Prostate gland (tissue), 2 donors: Measurements from ENCODE around the gene SLC17A9. TPM values are rescaled to one million over a fixed set of nuclear protein-coding genes. Genes with fewer than 3 reads are reported as not detected.

ENCODE experiments used
- DNase-seq: peaks from one replicate; pipeline ENCODE4 v3.0.0-alpha.2; 2019; ENCODE audit warnings: low spot score
- H3K27ac ChIP-seq, 2 donors: fragments of 200-600 bp; sonication (generic); 2 replicates each; pipeline ENCODE4 v1.5.1; 2017 to 2019
- H3K27me3 ChIP-seq: fragments of 200-600 bp; sonication (generic); replicated peaks from 2 replicates; pipeline ENCODE4 v1.5.1; 2019; ENCODE audit not compliant: insufficient read depth
- H3K36me3 ChIP-seq, 2 donors: fragments of 200-600 bp; sonication (generic); 1 replicate in 1 of 2; 2 replicates in 1 of 2; pipeline versions ENCODE4 v1.5.1 to v1.8.1; 2017 to 2019
- H3K4me1 ChIP-seq: fragments of 200-600 bp; sonication (generic); replicated peaks from 2 replicates; pipeline ENCODE4 v1.5.1; 2019
- H3K4me3 ChIP-seq, 2 donors: fragments of 200-600 bp; sonication (generic); 2 replicates each; pipeline ENCODE4 v1.5.1; 2017 to 2019
- H3K9me3 ChIP-seq: fragments of 200-600 bp; sonication (generic); 2 replicates; pipeline ENCODE4 v1.5.1; 2017
- POLR2A ChIP-seq: fragments of 450-650 bp; IDR thresholded peaks from one replicate; pipeline ENCODE4 v1.6.1; 2016; ENCODE audit warnings: antibody characterized with exemption, mild to moderate bottlenecking
- POLR2AphosphoS5 ChIP-seq: sonication (generic); formaldehyde crosslinking; IDR thresholded peaks from one replicate; pipeline ENCODE4 v1.6.1; 2017; ENCODE audit warnings: antibody characterized with exemption
- WGBS: methylation state at CpG from one replicate; pipeline ENCODE4 v1.1.5; 2018; 5-methylcytosine and 5-hydroxymethylcytosine counted together
- intact Hi-C: fragments of 100-400 bp; cut with DNase I; formaldehyde crosslinking; loops from one replicate; pipeline ENCODE4 v1.14.2; 2022
- total RNA-seq, 2 donors: library from RNA; depleted of rRNA; stranded (reverse); fragments of >200 nt; gene quantifications; one replicate each; pipeline ENCODE4 v1.1.0, GENCODE V29; 2016
- TF ChIP-seq, protein P1 (sequence below), 4 experiments: fragments of 200-600 bp in 2 of 4; fragments of 450-650 bp in 2 of 4; sonication (generic) in 2 of 4; IDR thresholded peaks; 1 replicate in 3 of 4; 2 replicates in 1 of 4; pipeline ENCODE4 v1.5.1; 2016 to 2019; ENCODE audit warnings: antibody characterized with exemption in 4 of 4, mild to moderate bottlenecking in 2 of 4, moderate library complexity in 2 of 4

Gene SLC17A9, protein sequence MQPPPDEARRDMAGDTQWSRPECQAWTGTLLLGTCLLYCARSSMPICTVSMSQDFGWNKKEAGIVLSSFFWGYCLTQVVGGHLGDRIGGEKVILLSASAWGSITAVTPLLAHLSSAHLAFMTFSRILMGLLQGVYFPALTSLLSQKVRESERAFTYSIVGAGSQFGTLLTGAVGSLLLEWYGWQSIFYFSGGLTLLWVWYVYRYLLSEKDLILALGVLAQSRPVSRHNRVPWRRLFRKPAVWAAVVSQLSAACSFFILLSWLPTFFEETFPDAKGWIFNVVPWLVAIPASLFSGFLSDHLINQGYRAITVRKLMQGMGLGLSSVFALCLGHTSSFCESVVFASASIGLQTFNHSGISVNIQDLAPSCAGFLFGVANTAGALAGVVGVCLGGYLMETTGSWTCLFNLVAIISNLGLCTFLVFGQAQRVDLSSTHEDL
- 1 to 10 TPM in 1 of 2 donors, under 1 TPM in 1; 0.41 to 3.5 TPM for total RNA-seq

DNA sequence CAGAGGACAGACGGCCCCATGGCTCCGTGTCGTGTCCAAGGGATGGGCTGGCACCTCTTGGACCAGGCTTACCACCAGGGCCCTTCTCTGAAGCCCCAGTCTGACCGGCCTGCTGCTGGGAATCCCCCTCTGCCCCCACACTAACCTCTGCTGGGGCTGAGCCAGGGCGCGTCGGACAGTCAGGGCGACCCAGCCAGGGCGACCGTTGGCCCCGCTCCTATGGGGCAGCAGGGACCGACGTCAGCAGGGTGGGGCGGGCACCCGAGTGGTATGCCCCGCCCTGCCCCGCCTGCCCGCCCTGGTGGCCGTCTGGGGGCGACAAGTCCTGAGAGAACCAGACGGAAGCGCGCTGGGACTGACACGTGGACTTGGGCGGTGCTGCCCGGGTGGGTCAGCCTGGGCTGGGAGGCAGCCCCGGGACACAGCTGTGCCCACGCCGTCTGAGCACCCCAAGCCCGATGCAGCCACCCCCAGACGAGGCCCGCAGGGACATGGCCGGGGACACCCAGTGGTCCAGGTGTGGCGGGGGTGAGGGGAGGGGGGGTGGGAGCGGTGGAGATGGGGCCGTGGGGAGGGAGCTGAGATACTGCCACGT is at the start of gene SLC17A9:
Gene SLC17A9, plus strand, starts transcription at position 337 of the 595 bp plus-strand sequence. Its CDS starts 122 bp downstream, at position 459.
- Histone ChIP-seq H3K27ac (peak within 1 kb of the TSS; percentile 56 to 73), H3K4me1 (peaks cover 9% of the 10 kb centered on the region), H3K36me3 (no peaks in the 10 kb centered on the region), H3K9me3 (no peaks in the 10 kb centered on the region), H3K27me3 (no peaks in the 10 kb centered on the region), H3K4me3 (peak within 1 kb of the TSS in 1 of 2 donors; percentile 12)
- no peak for TF ChIP-seq POLR2A
- TF ChIP-seq, protein P1, sequence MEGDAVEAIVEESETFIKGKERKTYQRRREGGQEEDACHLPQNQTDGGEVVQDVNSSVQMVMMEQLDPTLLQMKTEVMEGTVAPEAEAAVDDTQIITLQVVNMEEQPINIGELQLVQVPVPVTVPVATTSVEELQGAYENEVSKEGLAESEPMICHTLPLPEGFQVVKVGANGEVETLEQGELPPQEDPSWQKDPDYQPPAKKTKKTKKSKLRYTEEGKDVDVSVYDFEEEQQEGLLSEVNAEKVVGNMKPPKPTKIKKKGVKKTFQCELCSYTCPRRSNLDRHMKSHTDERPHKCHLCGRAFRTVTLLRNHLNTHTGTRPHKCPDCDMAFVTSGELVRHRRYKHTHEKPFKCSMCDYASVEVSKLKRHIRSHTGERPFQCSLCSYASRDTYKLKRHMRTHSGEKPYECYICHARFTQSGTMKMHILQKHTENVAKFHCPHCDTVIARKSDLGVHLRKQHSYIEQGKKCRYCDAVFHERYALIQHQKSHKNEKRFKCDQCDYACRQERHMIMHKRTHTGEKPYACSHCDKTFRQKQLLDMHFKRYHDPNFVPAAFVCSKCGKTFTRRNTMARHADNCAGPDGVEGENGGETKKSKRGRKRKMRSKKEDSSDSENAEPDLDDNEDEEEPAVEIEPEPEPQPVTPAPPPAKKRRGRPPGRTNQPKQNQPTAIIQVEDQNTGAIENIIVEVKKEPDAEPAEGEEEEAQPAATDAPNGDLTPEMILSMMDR (IDR thresholded peaks at IDR 0.05) = peak in 1 of 4 experiments; percentile 20
- intact Hi-C loops = no loop called here
- no peak for DNase-seq
- 14% methylated on average over 28 of the region's 37 CpGs for WGBS

DNA sequence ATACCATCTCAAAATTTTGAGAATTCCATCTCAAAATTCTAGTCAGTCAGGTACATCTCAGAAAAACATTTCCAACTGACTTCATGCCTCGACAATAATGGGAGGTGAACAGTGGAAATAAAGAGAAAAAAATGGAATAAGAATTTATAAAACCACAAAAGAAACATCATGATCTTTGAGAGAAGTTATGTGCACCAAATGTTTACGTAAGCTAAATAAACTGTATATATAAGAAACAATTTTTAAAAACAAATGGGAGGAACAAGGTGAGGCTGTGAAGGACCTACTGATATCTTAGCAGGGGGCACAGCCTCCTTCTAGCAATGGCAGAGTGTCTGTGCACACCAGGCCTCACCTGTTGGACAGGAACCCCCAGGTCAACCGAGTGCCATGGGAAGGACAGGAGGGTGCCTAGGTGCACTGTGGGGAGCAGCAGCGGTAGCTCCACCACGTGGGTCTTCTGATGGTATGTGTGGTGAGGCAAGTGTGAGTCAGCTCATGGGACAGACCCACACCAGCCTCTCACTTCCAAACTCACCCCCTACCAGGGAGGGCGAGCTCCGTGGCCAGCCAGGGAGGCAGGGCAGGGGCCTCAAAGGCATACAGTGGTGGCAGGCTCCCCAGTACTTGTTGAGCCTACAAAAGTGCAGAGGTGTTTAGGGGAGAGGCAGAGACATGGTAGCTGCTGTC is 49.4 kb upstream of the SLC17A9 start:
- Histone ChIP-seq H3K4me3 (no peak overlapping the region), H3K27me3 (no peaks in the 10 kb centered on the region), H3K9me3 (no peaks in the 10 kb centered on the region), H3K4me1 (peaks cover 10% of the 10 kb centered on the region), H3K36me3 (peaks cover 20 to 30% of the 10 kb centered on the region in 2 donors), H3K27ac (no peak overlapping the region)
- TF ChIP-seq POLR2AphosphoS5 = no peak
- TF ChIP-seq, protein P1 (IDR thresholded peaks at IDR 0.05) = no peak
- TF ChIP-seq POLR2A = no peak
- intact Hi-C loops = loop anchor here (5.0 kb wide), 1 partner anchor 104 kb away; the partner anchor contains the start of gene BHLHE23
- 72% methylated on average over 7 of the region's 7 CpGs for WGBS
- no peak for DNase-seq

DNA sequence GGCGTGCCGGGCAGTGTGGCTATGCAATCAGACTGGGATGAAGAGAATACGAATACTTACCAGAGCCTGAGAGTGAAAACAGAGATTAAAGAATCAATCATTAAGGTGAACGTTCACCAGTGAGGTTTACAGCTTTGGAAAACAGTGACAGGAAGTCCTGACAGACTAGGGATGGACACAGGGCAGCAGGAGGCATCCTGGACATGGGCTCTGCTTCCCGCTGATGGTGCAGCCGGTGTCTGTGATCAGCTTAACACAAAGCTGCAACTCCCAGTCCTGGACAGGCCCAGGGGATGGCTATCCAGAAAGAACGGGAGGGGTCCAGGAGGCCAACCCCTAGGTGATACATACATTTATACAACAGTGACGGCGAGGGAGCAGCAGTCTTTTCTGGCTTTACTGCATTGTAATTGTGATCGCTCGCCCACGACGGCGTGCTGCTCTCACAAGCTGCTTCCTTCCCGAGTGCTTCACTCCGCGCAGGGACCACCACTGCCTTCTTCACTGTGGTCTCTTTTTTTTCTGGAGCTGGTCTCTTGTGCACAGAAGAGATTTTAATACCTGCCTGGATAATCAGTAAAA is 46.9 kb upstream of the SLC17A9 start:
- Histone ChIP-seq H3K9me3 (no peaks in the 10 kb centered on the region), H3K4me1 (no peaks in the 10 kb centered on the region), H3K4me3 (no peak overlapping the region), H3K36me3 (peaks cover 31 to 35% of the 10 kb centered on the region in 2 donors), H3K27me3 (no peaks in the 10 kb centered on the region), H3K27ac (no peak overlapping the region)
- intact Hi-C loops = no loop called here
- WGBS = 83% methylated on average over 17 of the region's 17 CpGs
- TF ChIP-seq POLR2AphosphoS5 (no peak), POLR2A (no peak)
- TF ChIP-seq, protein P1 (IDR thresholded peaks at IDR 0.05) = no peak
- no peak for DNase-seq

DNA sequence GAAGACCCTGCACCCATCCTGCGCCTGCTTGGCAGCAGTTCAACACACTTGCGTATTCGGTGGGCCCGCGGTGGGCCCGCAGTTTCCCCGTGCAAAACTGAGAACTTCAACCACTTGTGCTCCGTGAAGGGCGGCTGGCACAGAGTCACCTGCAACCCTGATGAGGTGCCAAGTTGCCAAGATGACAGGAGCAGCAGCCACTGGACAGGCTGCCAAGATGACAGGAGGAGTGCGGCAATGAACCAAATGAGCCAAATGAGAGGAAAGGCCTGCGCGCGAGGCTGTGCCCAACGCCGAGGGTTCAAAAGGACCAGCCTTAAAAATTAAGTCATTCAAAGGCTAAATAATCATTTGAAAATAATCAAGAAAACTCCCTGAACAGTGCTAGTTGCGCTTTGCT is 46.3 kb upstream of the SLC17A9 start:
- TF ChIP-seq POLR2AphosphoS5 (no peak), POLR2A (no peak)
- TF ChIP-seq, protein P1 (IDR thresholded peaks at IDR 0.05) = no peak
- H3K4me1 ChIP-seq = no peaks in the 10 kb centered on the region
- no peaks in the 10 kb centered on the region for H3K9me3 ChIP-seq
- no peak overlapping the region for H3K27ac ChIP-seq
- intact Hi-C loops = no loop called here
- 88% methylated on average over 16 of the region's 16 CpGs for WGBS
- no peak for DNase-seq
- no peaks in the 10 kb centered on the region for H3K27me3 ChIP-seq
- no peak overlapping the region for H3K4me3 ChIP-seq
- H3K36me3 ChIP-seq = peaks cover 34 to 40% of the 10 kb centered on the region in 2 donors
